WTC11 (cell line): ENCODE data around the gene EPDR1. TPM values are rescaled to one million over a fixed set of nuclear protein-coding genes. Genes with fewer than 3 reads are reported as not detected.

Experiments used
- ATAC-seq: fragments of 200-7000 bp; cut with Tn5 transposase; 2 replicates; pipeline ENCODE4 v1.10.0; 2021; ENCODE audit warnings: mild to moderate bottlenecking, moderate library complexity
- CTCF ChIA-PET: fragments of 300-600 bp; sonication (Branson Sonifier 250); formaldehyde crosslinking; loops from one replicate; lab custom pipeline; 2021; ENCODE audit warnings: antibody characterized with exemption; lab: Charles Lee
- POLR2A ChIA-PET: fragments of 350-600 bp; sonication (Branson Sonifier 250); formaldehyde crosslinking; loops from one replicate; lab custom pipeline; 2021; ENCODE audit warnings: antibody characterized with exemption; lab: Charles Lee
- DNase-seq: peaks from one replicate; pipeline ENCODE4 v3.0.0; 2021; ENCODE audit warnings: low spot score
- H3K27ac Mint-ChIP-seq: 2 replicates; pipeline ENCODE4 v1.8.0; 2021; ENCODE audit warnings: mixed read lengths
- H3K27me3 Mint-ChIP-seq: 2 replicates; pipeline ENCODE4 v1.8.0; 2021; ENCODE audit warnings: low read depth, mild to moderate bottlenecking, moderate library complexity, mixed read lengths
- H3K36me3 Mint-ChIP-seq: 2 replicates; pipeline ENCODE4 v1.8.0; 2021; ENCODE audit warnings: mixed read lengths
- H3K4me1 Mint-ChIP-seq: 2 replicates; pipeline ENCODE4 v1.8.0; 2022; ENCODE audit warnings: mixed read lengths
- H3K4me3 Mint-ChIP-seq: 2 replicates; pipeline ENCODE4 v1.8.0; 2021; ENCODE audit warnings: mild to moderate bottlenecking, moderate library complexity, mixed read lengths
- H3K9me3 Mint-ChIP-seq: 2 replicates; pipeline ENCODE4 v1.8.0; 2021; ENCODE audit warnings: mixed read lengths
- ARID4B ChIP-seq: sonication (generic); formaldehyde crosslinking; IDR thresholded peaks from 2 replicates; pipeline ENCODE4 v1.8.0; 2023; ENCODE audit warnings: missing genetic modification reagents, mild to moderate bottlenecking, borderline replicate concordance
- E2F1 ChIP-seq: sonication (generic); formaldehyde crosslinking; IDR thresholded peaks from 2 replicates; pipeline ENCODE4 v1.8.0; 2022; ENCODE audit warnings: mild to moderate bottlenecking, missing genetic modification reagents
- E2F5 ChIP-seq: sonication (generic); formaldehyde crosslinking; IDR thresholded peaks from 2 replicates; pipeline ENCODE4 v1.8.1; 2022; ENCODE audit warnings: mild to moderate bottlenecking, moderate library complexity, missing genetic modification reagents
- EMX1 ChIP-seq: fragments of 250-450 bp; sonication (Bioruptor Pico); IDR thresholded peaks from 2 replicates; pipeline ENCODE4 v1.8.0; 2021; ENCODE audit warnings: mild to moderate bottlenecking
- FOXP4 ChIP-seq: sonication (generic); formaldehyde crosslinking; IDR thresholded peaks from 2 replicates; pipeline ENCODE4 v1.8.0; 2022; ENCODE audit warnings: mild to moderate bottlenecking, missing genetic modification reagents
- JAZF1 ChIP-seq: fragments of 250-450 bp; sonication (Bioruptor Pico); IDR thresholded peaks from 2 replicates; pipeline ENCODE4 v1.9.0; 2021; ENCODE audit warnings: moderate library complexity, mild to moderate bottlenecking, inconsistent platforms
- MLX ChIP-seq: sonication (generic); formaldehyde crosslinking; IDR thresholded peaks from 2 replicates; pipeline ENCODE4 v1.8.1; 2023; ENCODE audit warnings: mild to moderate bottlenecking, missing genetic modification reagents, moderate library complexity
- NFYB ChIP-seq: sonication (generic); formaldehyde crosslinking; conservative IDR thresholded peaks from 2 replicates; pipeline ENCODE4 v1.8.0; 2022; ENCODE audit warnings: low read depth, missing genetic modification reagents
- RELA ChIP-seq: sonication (generic); formaldehyde crosslinking; IDR thresholded peaks from 2 replicates; pipeline ENCODE4 v1.8.1; 2022; ENCODE audit warnings: missing genetic modification reagents, mild to moderate bottlenecking, borderline replicate concordance
- STAT6 ChIP-seq: sonication (generic); formaldehyde crosslinking; conservative IDR thresholded peaks from 2 replicates; pipeline ENCODE4 v1.8.1; 2023; ENCODE audit warnings: mild to moderate bottlenecking, low read depth, missing genetic modification reagents, moderate library complexity
- TEAD4 ChIP-seq: sonication (generic); formaldehyde crosslinking; IDR thresholded peaks from 2 replicates; pipeline ENCODE4 v1.8.0; 2022; ENCODE audit warnings: mild to moderate bottlenecking, missing genetic modification reagents
- USF1 ChIP-seq: sonication (generic); formaldehyde crosslinking; IDR thresholded peaks from 2 replicates; pipeline ENCODE4 v1.8.0; 2022; ENCODE audit warnings: mild to moderate bottlenecking, missing genetic modification reagents
- ZNF512 ChIP-seq: sonication (generic); formaldehyde crosslinking; IDR thresholded peaks from 2 replicates; pipeline ENCODE4 v1.8.1; 2022; ENCODE audit warnings: missing genetic modification reagents, borderline replicate concordance
- total RNA-seq: library from RNA; stranded (reverse); gene quantifications from 3 replicates; pipeline ENCODE4 v1.2.3, GENCODE V29; 2021

Gene EPDR1
- total RNA-seq, 1 experiment from 2014 or later, result 7.4 TPM

- no peak overlapping the region for H3K27ac Mint-ChIP-seq
- TF ChIP-seq USF1 (CRISPR knock-in tag) (no peak), EMX1 (no peak), RELA (CRISPR knock-in tag) (no peak), JAZF1 (CRISPR knock-in tag) (no peak), FOXP4 (CRISPR knock-in tag) (no peak), TEAD4 (CRISPR knock-in tag) (no peak), E2F5 (no peak), STAT6 (CRISPR knock-in tag) (no peak), E2F1 (CRISPR knock-in tag) (no peak), ZNF512 (CRISPR knock-in tag) (no peak), ARID4B (CRISPR knock-in tag) (no peak), NFYB (CRISPR knock-in tag) (no peak), MLX (CRISPR knock-in tag) (no peak)
- no peaks in the 10 kb centered on the region for H3K36me3 Mint-ChIP-seq
- DNase-seq, result no peak
- no peak overlapping the region for H3K4me3 Mint-ChIP-seq
- ChIA-PET CTCF (no interaction called here), POLR2A (no interaction called here)
- ATAC-seq, result no peak
- peaks cover 34% of the 10 kb centered on the region for H3K27me3 Mint-ChIP-seq
- H3K4me1 Mint-ChIP-seq, result peaks cover 10% of the 10 kb centered on the region
- no peaks in the 10 kb centered on the region for H3K9me3 Mint-ChIP-seq
Observed at GRCh38 chr7:37982423-37982822, 62.0 kb downstream of the EPDR1 start.
